Measurements from ENCODE around the gene MYBBP1A.

Gene MYBBP1A

DNA sequence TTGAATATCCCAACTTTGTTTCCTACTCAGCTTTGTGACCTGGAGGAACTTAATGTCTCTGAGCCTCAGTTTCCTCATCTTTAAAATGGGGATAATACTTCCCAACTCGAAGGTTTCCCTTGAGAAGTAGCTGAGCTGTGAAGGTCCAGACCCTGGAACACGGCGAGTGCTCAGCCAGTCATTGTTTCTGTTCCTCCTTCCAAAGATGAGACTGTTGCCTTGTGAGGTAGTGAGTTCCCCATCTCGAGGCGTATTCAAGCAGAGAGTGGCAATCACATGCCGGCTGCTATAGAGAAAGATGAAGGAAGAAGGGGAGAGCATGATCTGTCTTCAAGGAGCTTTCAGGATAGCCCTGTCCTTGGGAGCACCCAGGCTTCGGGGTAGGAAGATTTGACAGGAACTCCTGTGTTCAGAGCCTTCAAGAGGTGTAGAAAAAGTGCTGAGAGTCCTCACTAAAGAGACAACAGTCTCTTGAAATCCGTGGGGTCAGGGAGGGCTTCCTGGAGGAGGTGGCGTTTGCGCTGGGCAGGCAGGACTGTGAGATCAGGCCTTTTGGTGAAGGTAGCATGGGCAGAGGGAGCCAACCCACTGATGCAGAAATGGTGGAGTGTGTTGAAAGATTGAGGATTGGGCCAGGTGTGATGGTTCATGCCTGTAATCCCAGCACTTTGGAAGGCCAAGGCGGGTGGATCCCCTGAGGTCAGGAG, 29.3 kb downstream of the MYBBP1A start:
- H3K4me1 Mint-ChIP-seq (ENCODE audit: low read depth): peaks cover 11% of the 10 kb centered on the region
- H3K4me3 Mint-ChIP-seq: no peak overlapping the region

DNA sequence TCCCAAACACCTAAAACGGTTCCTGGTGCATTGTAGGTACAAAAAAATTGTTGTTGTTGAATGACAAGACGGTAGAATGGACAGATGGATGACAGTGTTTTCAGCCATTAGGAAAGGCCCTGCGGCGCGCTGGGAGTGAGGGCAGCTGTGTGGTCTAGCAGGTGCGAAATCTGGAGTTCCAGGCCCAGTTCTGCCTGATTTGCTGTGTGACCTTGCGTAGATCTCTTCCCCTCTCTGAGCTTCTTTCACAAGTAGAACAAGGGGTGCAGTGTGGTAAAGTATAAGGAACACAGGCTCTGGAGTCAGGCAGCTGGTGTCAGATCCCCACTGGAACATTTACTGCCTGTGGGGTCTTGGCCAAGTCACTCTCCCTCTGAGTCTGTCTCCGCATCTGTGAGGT, 31.2 kb downstream of the MYBBP1A start:
- Mint-ChIP-seq H3K36me3 (ENCODE audit: low read depth) (no peaks in the 10 kb centered on the region), H3K27ac (no peak overlapping the region), H3K9me3 (no peaks in the 10 kb centered on the region), H3K4me1 (ENCODE audit: low read depth) (peaks cover 14% of the 10 kb centered on the region), H3K4me3 (no peak overlapping the region), H3K27me3 (peaks cover 13% of the 10 kb centered on the region)
- intact Hi-C loops (cut with micrococcal nuclease): no loop called here

More for the DNA sequence above, 29.3 kb downstream of the MYBBP1A start:
- Mint-ChIP-seq H3K27ac (peak overlapping the region; percentile 64), H3K9me3 (no peaks in the 10 kb centered on the region), H3K27me3 (peaks cover 20% of the 10 kb centered on the region), H3K36me3 (ENCODE audit: low read depth) (no peaks in the 10 kb centered on the region)
- intact Hi-C loops (cut with micrococcal nuclease): no loop called here

DNA sequence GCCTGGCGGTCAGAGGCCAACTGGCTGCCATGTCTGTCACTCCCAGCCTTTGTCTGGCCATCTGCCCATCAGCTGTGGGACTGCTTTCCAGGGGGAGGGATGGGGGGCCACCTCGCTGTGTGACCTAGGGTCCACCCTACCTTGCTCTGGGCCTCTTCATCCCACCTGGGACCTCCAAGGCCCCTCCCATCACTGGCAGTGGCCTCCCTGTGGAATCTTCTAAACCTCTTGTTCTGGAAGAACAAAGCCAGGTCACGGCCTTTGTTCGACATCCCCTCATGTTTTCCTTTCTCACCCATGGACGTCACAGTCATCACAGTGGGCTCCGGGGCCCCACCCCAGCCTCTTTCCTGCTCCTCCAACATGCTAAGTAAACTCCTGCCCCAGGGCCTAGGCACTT, 32.5 kb downstream of the MYBBP1A start:
- Mint-ChIP-seq H3K27me3 (peaks cover 13% of the 10 kb centered on the region), H3K4me3 (no peak overlapping the region), H3K4me1 (ENCODE audit: low read depth) (peaks cover 25% of the 10 kb centered on the region), H3K9me3 (no peaks in the 10 kb centered on the region), H3K27ac (no peak overlapping the region), H3K36me3 (ENCODE audit: low read depth) (no peaks in the 10 kb centered on the region)
- intact Hi-C loops (cut with micrococcal nuclease): no loop called here

DNA sequence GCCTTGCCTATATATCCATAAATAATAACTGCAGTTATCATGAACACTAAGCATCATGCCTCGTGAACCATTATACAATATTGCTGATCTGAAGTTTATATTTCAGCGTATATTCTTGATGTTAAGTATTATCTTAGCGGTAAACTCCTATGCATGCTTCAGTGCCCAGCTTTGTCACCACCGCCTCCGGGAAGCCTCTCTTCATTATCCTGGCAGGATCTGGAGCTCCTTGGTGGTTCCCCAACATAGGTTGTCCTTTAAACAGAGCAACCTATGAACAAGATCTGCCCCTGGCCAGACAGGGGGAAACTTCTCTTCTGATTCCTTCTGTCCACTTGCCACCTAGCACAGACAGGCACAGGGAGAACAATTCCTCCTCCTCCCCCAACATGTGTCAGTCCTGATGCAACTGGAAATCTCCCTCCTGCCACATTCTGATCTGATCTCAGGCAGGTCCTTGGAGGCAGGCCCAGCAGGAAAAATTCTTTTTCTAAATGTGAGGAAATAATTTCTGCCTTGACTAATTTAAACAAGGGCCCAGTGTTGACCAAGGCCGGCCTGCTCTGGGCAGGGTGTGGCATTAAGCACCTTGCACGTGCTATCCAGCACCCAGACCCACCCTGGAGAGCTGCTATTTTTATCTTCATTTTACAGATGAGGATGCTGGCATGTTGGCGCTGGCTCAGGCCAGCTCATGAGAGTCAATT, 34.1 kb downstream of the MYBBP1A start:
- Mint-ChIP-seq H3K27ac (no peak overlapping the region), H3K4me1 (ENCODE audit: low read depth) (peaks cover 22% of the 10 kb centered on the region), H3K9me3 (no peaks in the 10 kb centered on the region), H3K36me3 (ENCODE audit: low read depth) (no peaks in the 10 kb centered on the region), H3K4me3 (no peak overlapping the region), H3K27me3 (peaks cover 3% of the 10 kb centered on the region)
- intact Hi-C loops (cut with micrococcal nuclease): no loop called here

DNA sequence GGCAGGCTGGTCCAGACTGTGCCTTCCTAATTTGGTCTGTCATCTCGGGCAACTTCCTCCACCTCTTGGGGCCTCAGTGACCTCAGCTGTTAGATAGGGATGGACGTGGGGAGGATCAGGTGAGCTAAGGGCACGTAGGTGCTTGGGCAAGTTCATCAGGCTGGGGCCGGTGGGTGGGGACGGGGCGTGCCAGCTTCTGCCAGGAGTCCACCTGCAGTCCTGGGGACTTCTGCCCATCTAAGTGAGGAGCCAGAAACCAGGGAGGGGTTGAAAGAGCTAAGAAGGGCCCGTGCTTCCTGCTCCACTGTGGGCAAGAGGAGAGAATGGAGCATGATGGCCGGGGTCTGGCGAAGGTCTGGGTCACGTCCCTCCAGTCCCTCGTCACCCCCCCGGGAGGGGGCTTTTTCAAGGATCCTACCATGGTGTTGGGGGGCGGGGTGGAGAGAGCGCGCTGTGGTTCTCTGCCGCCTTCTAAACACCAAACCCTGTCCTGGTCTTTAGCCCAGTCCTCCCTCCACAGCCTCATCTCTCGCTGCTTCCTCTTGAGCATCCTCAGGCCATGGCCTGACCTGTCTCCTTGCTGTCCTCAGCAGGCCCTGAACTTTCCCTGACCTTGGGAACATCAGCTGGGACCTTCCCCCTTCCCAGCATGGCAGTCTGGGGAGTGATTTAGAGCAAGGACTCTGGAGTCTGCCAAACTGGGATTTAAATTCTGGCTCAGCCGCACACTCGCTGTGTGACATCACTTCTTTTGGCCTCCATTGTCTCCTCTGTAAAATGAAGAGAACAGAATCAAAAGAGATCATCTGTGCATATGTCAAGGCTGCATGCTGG, 34.9 kb downstream of the MYBBP1A start:
- H3K36me3 Mint-ChIP-seq (ENCODE audit: low read depth): no peaks in the 10 kb centered on the region
- peaks cover 14% of the 10 kb centered on the region for H3K4me1 Mint-ChIP-seq (ENCODE audit: low read depth)
- H3K27ac Mint-ChIP-seq: no peak overlapping the region
- no peaks in the 10 kb centered on the region for H3K27me3 Mint-ChIP-seq
- intact Hi-C loops (cut with micrococcal nuclease): no loop called here
- no peak overlapping the region for H3K4me3 Mint-ChIP-seq
- H3K9me3 Mint-ChIP-seq: no peaks in the 10 kb centered on the region

DNA sequence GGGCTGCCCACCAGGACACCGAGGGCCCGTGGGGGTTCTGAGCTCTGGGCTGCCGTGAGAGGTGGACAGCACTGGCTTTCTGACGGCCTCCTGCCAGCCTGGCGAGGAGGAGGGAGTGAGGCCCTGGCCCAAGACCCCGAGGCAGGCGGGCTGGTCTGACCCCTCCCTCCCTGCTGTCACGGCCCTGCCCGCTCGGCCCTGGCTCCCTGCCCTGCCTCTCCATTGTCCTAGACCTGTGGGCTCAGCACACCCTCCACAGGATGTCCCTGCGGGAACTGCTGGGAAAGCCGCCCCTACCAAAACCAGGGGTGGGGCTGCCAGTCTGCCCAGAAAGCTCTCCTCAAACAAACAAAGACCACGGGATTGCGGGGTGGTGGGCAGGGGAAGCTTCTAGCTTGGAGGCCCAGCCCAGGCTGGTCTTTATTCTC, 35.8 kb downstream of the MYBBP1A start:
- intact Hi-C loops (cut with micrococcal nuclease): no loop called here
- Mint-ChIP-seq H3K4me1 (ENCODE audit: low read depth) (peaks cover 13% of the 10 kb centered on the region), H3K27me3 (no peaks in the 10 kb centered on the region), H3K4me3 (no peak overlapping the region), H3K9me3 (no peaks in the 10 kb centered on the region), H3K27ac (no peak overlapping the region), H3K36me3 (ENCODE audit: low read depth) (no peaks in the 10 kb centered on the region)

DNA sequence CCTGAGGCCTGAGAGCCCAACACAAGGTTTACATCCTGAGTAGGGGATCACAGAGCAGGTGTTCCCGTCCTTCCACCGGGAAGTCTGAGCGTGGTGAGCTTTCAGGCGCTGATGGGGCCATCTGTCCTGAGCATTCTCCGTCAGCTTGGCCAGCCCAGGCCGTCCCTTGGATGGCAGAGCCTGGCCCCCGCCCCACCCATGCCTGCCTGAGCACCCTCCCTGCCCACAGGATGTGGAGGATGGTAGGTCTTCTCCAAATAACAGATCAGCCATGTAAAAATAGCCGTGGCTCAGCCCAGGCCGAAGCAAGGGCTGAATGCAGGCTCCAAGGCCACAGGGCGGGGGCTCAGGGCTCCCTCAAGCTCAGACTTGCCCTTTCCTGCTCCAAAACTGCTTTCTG, 36.3 kb downstream of the MYBBP1A start:
- Mint-ChIP-seq H3K4me3 (no peak overlapping the region), H3K36me3 (ENCODE audit: low read depth) (no peaks in the 10 kb centered on the region), H3K27me3 (no peaks in the 10 kb centered on the region), H3K27ac (peak overlapping the region; percentile 38), H3K9me3 (no peaks in the 10 kb centered on the region), H3K4me1 (ENCODE audit: low read depth) (peaks cover 13% of the 10 kb centered on the region)
- intact Hi-C loops (cut with micrococcal nuclease): no loop called here

DNA sequence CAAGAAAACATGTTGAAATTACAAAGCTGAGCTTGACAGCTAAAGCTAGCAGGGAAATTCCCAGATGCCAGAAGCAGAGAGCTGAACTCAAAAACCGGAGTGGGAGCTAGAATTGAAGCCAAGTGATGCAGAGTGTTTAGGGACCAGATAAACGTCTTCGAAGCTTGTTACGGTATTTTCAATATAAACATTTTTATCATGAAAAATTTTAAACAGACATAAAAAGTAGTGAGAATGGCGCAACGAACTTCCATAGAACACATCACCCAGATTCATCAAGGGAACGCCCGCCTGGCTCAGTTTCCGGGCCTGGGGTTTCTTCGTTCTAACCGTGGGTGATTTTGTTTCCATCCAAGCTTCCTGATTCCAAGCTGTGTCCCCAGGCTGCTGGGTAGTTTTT, 38.4 kb downstream of the MYBBP1A start:
- intact Hi-C loops (cut with micrococcal nuclease): no loop called here
- Mint-ChIP-seq H3K4me1 (ENCODE audit: low read depth) (peaks cover 19% of the 10 kb centered on the region), H3K27ac (no peak overlapping the region), H3K4me3 (no peak overlapping the region), H3K9me3 (no peaks in the 10 kb centered on the region), H3K36me3 (ENCODE audit: low read depth) (no peaks in the 10 kb centered on the region), H3K27me3 (peaks cover 4% of the 10 kb centered on the region)

DNA sequence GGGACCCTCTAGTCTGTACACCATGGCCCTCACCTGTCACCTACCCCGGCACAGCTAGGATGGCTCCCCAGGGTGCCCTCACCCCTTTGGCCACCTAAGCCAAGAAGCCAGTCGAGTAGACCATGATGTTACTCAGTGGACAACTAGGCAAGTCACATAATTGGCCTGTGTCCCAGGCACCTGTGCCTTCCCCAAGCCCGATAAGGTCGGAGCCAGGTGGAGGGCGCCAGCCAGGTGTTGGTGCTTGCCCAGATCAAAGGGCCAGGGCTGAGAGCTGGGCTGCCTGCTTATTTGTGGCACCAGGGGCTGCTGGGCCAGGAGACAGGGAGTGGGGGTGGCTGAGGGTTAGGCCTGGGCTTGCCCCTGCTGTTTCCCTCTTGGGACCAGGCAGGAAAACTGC, 39.7 kb downstream of the MYBBP1A start:
- Mint-ChIP-seq H3K9me3 (no peaks in the 10 kb centered on the region), H3K36me3 (ENCODE audit: low read depth) (no peaks in the 10 kb centered on the region), H3K4me3 (no peak overlapping the region), H3K27ac (no peak overlapping the region), H3K27me3 (peaks cover 12% of the 10 kb centered on the region), H3K4me1 (ENCODE audit: low read depth) (peaks cover 31% of the 10 kb centered on the region)
- intact Hi-C loops (cut with micrococcal nuclease): no loop called here

DNA sequence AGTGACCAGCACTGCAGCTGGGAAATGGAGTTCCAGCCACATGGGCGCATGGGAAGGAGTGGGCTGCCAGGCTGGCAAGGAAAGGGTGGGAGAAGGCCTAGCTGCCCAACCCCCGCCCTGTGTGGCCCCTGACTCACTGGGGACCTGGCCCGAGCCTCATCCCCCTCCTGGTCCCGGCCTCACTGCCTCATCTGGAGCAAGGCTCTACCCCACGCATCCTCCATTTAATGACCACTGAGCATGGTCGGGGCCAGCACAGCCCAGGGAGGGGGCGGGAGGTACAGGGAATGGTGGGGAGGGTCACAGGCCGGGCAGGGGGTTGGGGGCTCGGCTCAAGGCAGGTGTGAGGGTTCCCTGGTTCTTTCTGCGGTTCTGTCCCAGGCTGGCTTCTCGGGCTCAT, 40.4 kb downstream of the MYBBP1A start:
- no peaks in the 10 kb centered on the region for H3K36me3 Mint-ChIP-seq (ENCODE audit: low read depth)
- H3K27me3 Mint-ChIP-seq: peaks cover 19% of the 10 kb centered on the region
- no peak overlapping the region for H3K4me3 Mint-ChIP-seq
- peaks cover 38% of the 10 kb centered on the region for H3K4me1 Mint-ChIP-seq (ENCODE audit: low read depth)
- intact Hi-C loops (cut with micrococcal nuclease): no loop called here
- no peaks in the 10 kb centered on the region for H3K9me3 Mint-ChIP-seq
- H3K27ac Mint-ChIP-seq: no peak overlapping the region

DNA sequence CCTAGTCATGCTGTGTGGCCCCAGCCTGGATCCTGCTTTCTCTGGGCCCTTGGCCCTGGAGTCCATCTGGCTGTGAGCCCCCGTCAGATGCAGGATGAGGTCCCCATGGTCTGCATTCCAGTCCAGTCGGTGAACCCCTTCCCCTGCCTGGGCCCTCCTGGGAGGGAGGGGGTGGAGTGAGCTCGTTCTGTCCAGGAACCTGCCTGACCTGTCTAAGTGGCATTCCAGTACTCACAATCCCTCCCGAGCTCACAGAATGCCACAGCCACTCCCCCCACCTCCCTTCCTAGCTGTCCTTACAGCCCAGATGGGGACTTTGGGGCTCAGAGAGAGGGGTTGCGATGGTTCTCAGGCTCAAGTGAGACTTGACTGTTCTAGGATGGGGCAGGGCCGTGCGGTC, 41.0 kb downstream of the MYBBP1A start:
- Mint-ChIP-seq H3K36me3 (ENCODE audit: low read depth) (no peaks in the 10 kb centered on the region), H3K27me3 (peaks cover 24% of the 10 kb centered on the region), H3K4me1 (ENCODE audit: low read depth) (peaks cover 44% of the 10 kb centered on the region), H3K27ac (no peak overlapping the region), H3K4me3 (no peak overlapping the region), H3K9me3 (no peaks in the 10 kb centered on the region)
- intact Hi-C loops (cut with micrococcal nuclease): no loop called here

DNA sequence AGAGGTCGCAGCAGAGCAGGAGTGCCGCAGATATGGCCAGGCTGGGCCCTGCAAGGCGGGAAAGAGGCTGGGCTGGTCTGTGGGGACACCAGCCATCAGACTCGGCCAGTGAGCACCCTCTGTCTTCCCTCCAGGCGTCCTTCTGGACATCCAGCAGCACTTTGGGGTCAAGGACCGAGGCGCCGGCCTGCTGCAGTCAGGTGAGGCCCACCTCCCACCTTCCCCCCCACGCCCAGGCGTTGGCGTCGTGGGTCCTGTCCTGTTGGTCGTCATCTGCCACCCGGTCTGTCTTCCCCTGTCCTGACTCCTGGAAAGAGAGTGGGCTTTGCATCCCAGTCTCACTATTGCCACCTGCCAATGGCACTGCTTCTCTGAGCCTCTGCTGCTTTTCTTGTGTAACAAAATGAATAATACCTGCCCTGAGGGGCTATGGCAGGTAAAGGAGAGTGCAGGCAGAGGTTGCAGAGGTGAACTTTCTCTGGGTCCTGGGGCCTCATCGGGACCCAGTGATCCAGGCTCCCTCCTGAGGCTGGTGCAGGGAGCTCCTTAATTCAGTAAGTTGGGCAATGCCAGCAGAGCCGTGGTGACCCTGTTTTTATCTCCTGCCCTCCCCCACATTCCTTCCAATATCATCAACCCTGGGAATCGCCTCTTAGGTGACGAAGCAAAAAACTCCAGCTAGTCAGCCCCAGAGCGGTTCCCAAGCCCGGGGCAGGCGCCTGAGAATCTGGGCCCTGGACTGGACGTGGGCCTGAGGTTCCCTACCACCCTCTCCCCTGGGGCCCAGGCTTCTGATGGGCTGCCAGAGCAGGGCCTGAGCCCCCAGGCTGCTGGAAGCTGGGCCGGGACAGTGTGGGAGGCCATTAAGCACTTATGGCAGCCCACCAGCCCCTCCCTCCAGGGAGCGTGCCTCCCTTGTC, 41.8 kb downstream of the MYBBP1A start:
- Mint-ChIP-seq H3K9me3 (no peaks in the 10 kb centered on the region), H3K27me3 (peaks cover 33% of the 10 kb centered on the region), H3K4me1 (ENCODE audit: low read depth) (peaks cover 42% of the 10 kb centered on the region), H3K36me3 (ENCODE audit: low read depth) (no peaks in the 10 kb centered on the region), H3K4me3 (no peak overlapping the region), H3K27ac (no peak overlapping the region)
- intact Hi-C loops (cut with micrococcal nuclease): no loop called here
